K562 (cell line): Measurements from ENCODE around the gene TMC4. TPM values are rescaled to one million over a fixed set of nuclear protein-coding genes. Genes with fewer than 3 reads are reported as not detected.

Experiments
- ATF7 ChIP-seq: fragments of 450-650 bp; IDR thresholded peaks from 2 replicates; pipeline ENCODE4 v1.7.1; 2014; ENCODE audit warnings: mild to moderate bottlenecking, moderate library complexity
- BACH1 ChIP-seq: fragments of 200-800 bp; sonication (Bioruptor generic); IDR thresholded peaks from 2 replicates; pipeline ENCODE4 v1.6.1; 2016; ENCODE audit warnings: missing genetic modification characterization, missing compliant biosample characterization
- DNMT1 ChIP-seq: fragments of 450-650 bp; IDR thresholded peaks from 2 replicates; pipeline ENCODE4 v1.6.1; 2016; ENCODE audit warnings: antibody characterized with exemption, mild to moderate bottlenecking
- FOXJ2 ChIP-seq: fragments of 200-800 bp; sonication (Bioruptor generic); IDR thresholded peaks from 2 replicates; pipeline ENCODE4 v1.6.1; 2016; ENCODE audit warnings: missing genetic modification characterization, missing compliant biosample characterization
- HDAC2 ChIP-seq: fragments of 450-650 bp; IDR thresholded peaks from 2 replicates; pipeline ENCODE4 v1.6.1; 2016; ENCODE audit warnings: mild to moderate bottlenecking
- HIVEP1 ChIP-seq: fragments of 250-450 bp; sonication (Bioruptor Pico); IDR thresholded peaks from 2 replicates; pipeline ENCODE4 v1.4.0; 2020; ENCODE audit warnings: mild to moderate bottlenecking
- JUND ChIP-seq, 2 experiments: IDR thresholded peaks; 2 replicates in 1 of 2; 3 replicates in 1 of 2; pipeline ENCODE4 v1.6.1; 2011; ENCODE audit warnings: borderline replicate concordance in 2 of 2, low read depth in 2 of 2, low read length in 2 of 2, improper control_type of control experiment in 1 of 2, missing biosample characterization in 1 of 2, missing genetic modification characterization in 1 of 2, missing genetic modification reagents in 1 of 2
- MEIS2 ChIP-seq: fragments of 450-650 bp; IDR thresholded peaks from 2 replicates; pipeline ENCODE4 v1.6.1; 2014; ENCODE audit warnings: mild to moderate bottlenecking; ENCODE audit not compliant: partially characterized antibody
- NBN ChIP-seq: fragments of 450-650 bp; IDR thresholded peaks from 2 replicates; pipeline ENCODE4 v1.6.1; 2016; ENCODE audit warnings: low read depth, mild to moderate bottlenecking
- PCBP1 ChIP-seq: fragments of 200-400 bp; formaldehyde crosslinking; IDR thresholded peaks from 2 replicates; pipeline ENCODE4 v1.6.1; 2018; ENCODE audit warnings: mild to moderate bottlenecking, low read depth, low read length; ENCODE audit not compliant: poor library complexity, severe bottlenecking
- POLR2AphosphoS5 ChIP-seq: IDR thresholded peaks from 2 replicates; pipeline ENCODE4 v1.6.1; 2011; ENCODE audit warnings: mild to moderate bottlenecking, low read depth, low read length, moderate library complexity; ENCODE audit not compliant: control insufficient read depth, insufficient read depth
- PURB ChIP-seq: sonication (generic); formaldehyde crosslinking; IDR thresholded peaks from 2 replicates; pipeline ENCODE4 v1.9.0; 2021; ENCODE audit warnings: low read depth, mild to moderate bottlenecking, missing genetic modification reagents
- PYGO2 ChIP-seq: fragments of 450-650 bp; IDR thresholded peaks from 2 replicates; pipeline ENCODE4 v1.6.1; 2016; ENCODE audit warnings: mild to moderate bottlenecking, missing genetic modification characterization, moderate library complexity, missing compliant biosample characterization
- SP1 ChIP-seq: sonication (generic); formaldehyde crosslinking; IDR thresholded peaks from 2 replicates; pipeline ENCODE4 v1.8.1; 2022; ENCODE audit warnings: mild to moderate bottlenecking, missing genetic modification reagents
- TBL1XR1 ChIP-seq, 2 experiments: IDR thresholded peaks; 2 replicates each; pipeline ENCODE4 v1.6.1; 2012; ENCODE audit warnings: improper control_type of control experiment in 2 of 2, low read length in 2 of 2, mild to moderate bottlenecking in 1 of 2
- VEZF1 ChIP-seq: fragments of 200-800 bp; sonication (Bioruptor generic); IDR thresholded peaks from 2 replicates; pipeline ENCODE4 v1.6.1; 2017; ENCODE audit warnings: missing genetic modification characterization, missing compliant biosample characterization
- XRCC5 ChIP-seq: fragments of 200-400 bp; formaldehyde crosslinking; IDR thresholded peaks from 2 replicates; pipeline ENCODE4 v1.6.1; 2017; ENCODE audit warnings: low read depth, mild to moderate bottlenecking, low read length
- ZFP91 ChIP-seq: sonication (generic); formaldehyde crosslinking; IDR thresholded peaks from 2 replicates; pipeline ENCODE4 v1.8.0; 2022; ENCODE audit warnings: mild to moderate bottlenecking, missing genetic modification reagents
- ZNF274 ChIP-seq: IDR thresholded peaks from 2 replicates; pipeline ENCODE4 v1.6.1; 2011; ENCODE audit warnings: low read depth, mild to moderate bottlenecking, low read length, moderate library complexity, borderline replicate concordance
- ZNF511 ChIP-seq: sonication (generic); formaldehyde crosslinking; IDR thresholded peaks from 2 replicates; pipeline ENCODE4 v1.8.0; 2022; ENCODE audit warnings: mild to moderate bottlenecking, missing genetic modification reagents
- ZNF780A ChIP-seq: fragments of 250-450 bp; sonication (Bioruptor Pico); IDR thresholded peaks from 2 replicates; pipeline ENCODE4 v1.5.0; 2021; ENCODE audit warnings: mild to moderate bottlenecking
- polyA plus RNA-seq, 8 experiments: library from polyadenylated mRNA; depleted of rRNA in 4 of 8; stranded (reverse) in 5 of 8; unstranded in 3 of 8; fragments of >200 nt; fragmentation: Nextera tagmentation in 2 of 8; fragmentation: Illumina TruSeq in 1 of 8; extraction: Ambion mirVana in 2 of 8; extraction: Trizol in 1 of 8; gene quantifications; 2 replicates each; pipeline versions ENCODE4 v1.2.1 to v1.2.3, GENCODE V29; 2011 to 2014; ENCODE audit warnings: inconsistent platforms in 1 of 8, missing spikeins in 1 of 8
- total RNA-seq, 7 experiments: library from RNA; depleted of rRNA in 6 of 7; stranded (reverse); fragments of >200 nt in 6 of 7; fragmentation: Illumina TruSeq in 2 of 7; extraction: Trizol in 2 of 7; gene quantifications; 2 replicates each; pipeline versions ENCODE4 v1.2.1 to v1.2.3, GENCODE V29; 2011 to 2021; ENCODE audit warnings: low replicate concordance in 1 of 7
- TF ChIP-seq, protein P1 (sequence below): fragments of 250-450 bp; sonication (Bioruptor Pico); IDR thresholded peaks from 2 replicates; pipeline ENCODE4 v1.5.0; 2020; ENCODE audit warnings: mild to moderate bottlenecking, borderline replicate concordance

Gene TMC4
- total and polyA plus RNA-seq, 9 of the 15 experiments (the other 6 are each of a cell fraction or from before 2014, with no cell fraction given) = 0.12 to 0.79 (median 0.36) TPM; not detected in 2

GRCh38 chr19:54188215-54188871, 15.4 kb upstream of the TMC4 start (continued):
- TF ChIP-seq SP1 (CRISPR knock-in tag) (0 out of 2 replicates have a peak, but pooled peaks have one; percentile 34), PYGO2 (no peak), HDAC2 (peak; percentile 91), ZNF511 (no peak), ZNF780A (no peak), POLR2AphosphoS5 (peak; percentile 58; the same call in 1 of the 2 replicates), ZFP91 (CRISPR knock-in tag) (no peak), TBL1XR1 (IDR thresholded peaks at IDR 0.05; ENCODE audit: low read length in 2 of 2) (peak in 1 of 2 experiments; percentile 67; a peak in 1 of 4 replicates), XRCC5 (0 out of 2 replicates have a peak, but pooled peaks have one; percentile 49), VEZF1 (CRISPR knock-in tag) (peak; percentile 99), JUND (IDR thresholded peaks at IDR 0.05; ENCODE audit: borderline replicate concordance, low read depth, low read length) (peak; percentile 95), JUND (tag; IDR thresholded peaks at IDR 0.05; ENCODE audit: borderline replicate concordance, low read depth, low read length) (peak; percentile 91; the same call in 2 of the 3 replicates), PCBP1 (no peak), DNMT1 (no peak), FOXJ2 (tag) (0 out of 2 replicates have a peak, but pooled peaks have one; percentile 28), HIVEP1 (CRISPR knock-in tag) (no peak; the same call in 1 of the 2 replicates), MEIS2 (no peak), ATF7 (peak; percentile 68; the same call in 1 of the 2 replicates), BACH1 (tag) (no peak), ZNF274 (no peak), PURB (CRISPR knock-in tag) (no peak), NBN (peak; percentile 77; the same call in 1 of the 2 replicates)
- TF ChIP-seq, protein P1, sequence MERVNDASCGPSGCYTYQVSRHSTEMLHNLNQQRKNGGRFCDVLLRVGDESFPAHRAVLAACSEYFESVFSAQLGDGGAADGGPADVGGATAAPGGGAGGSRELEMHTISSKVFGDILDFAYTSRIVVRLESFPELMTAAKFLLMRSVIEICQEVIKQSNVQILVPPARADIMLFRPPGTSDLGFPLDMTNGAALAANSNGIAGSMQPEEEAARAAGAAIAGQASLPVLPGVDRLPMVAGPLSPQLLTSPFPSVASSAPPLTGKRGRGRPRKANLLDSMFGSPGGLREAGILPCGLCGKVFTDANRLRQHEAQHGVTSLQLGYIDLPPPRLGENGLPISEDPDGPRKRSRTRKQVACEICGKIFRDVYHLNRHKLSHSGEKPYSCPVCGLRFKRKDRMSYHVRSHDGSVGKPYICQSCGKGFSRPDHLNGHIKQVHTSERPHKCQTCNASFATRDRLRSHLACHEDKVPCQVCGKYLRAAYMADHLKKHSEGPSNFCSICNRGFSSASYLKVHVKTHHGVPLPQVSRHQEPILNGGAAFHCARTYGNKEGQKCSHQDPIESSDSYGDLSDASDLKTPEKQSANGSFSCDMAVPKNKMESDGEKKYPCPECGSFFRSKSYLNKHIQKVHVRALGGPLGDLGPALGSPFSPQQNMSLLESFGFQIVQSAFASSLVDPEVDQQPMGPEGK (CRISPR knock-in tag) = peak; percentile 91; the same call in 1 of the 2 replicates
